Gastroesophageal sphincter (tissue), 4 donors: Measurements from ENCODE around the gene FABP2. TPM values are rescaled to one million over a fixed set of nuclear protein-coding genes. Genes with fewer than 3 reads are reported as not detected.

Experiments
- ATAC-seq: fragments of 150-250 bp; one replicate; pipeline ENCODE4 v1.9.1; 2016; ENCODE audit warnings: mild to moderate bottlenecking, moderate library complexity
- H3K27ac ChIP-seq, 4 donors: fragments of 200-600 bp; sonication (generic) in 3 of 4; 1 replicate in 3 of 4; 2 replicates in 1 of 4; pipeline ENCODE4 v1.5.1; 2016 to 2019
- H3K27me3 ChIP-seq: fragments of 200-600 bp; sonication (generic); one replicate; pipeline ENCODE4 v1.5.1; 2019
- H3K36me3 ChIP-seq, 2 donors: fragments of 200-600 bp; sonication (generic); one replicate each; pipeline ENCODE4 v1.5.1; 2019; ENCODE audit warnings: control low read depth in 1 of 2
- H3K4me1 ChIP-seq, 3 donors: fragments of 200-600 bp; sonication (generic); 1 replicate in 2 of 3; 2 replicates in 1 of 3; pipeline ENCODE4 v1.5.1; 2016 to 2019; ENCODE audit warnings: control low read depth in 2 of 3
- H3K4me3 ChIP-seq, 2 donors: fragments of 200-600 bp; sonication (generic); one replicate each; pipeline ENCODE4 v1.5.1; 2019; ENCODE audit warnings: mild to moderate bottlenecking in 1 of 2, moderate library complexity in 1 of 2
- H3K9me3 ChIP-seq, 3 donors: fragments of 200-600 bp; sonication (generic); one replicate each; pipeline ENCODE4 v1.5.1; 2017 to 2019; ENCODE audit warnings: control low read depth in 2 of 3
- CTCF ChIP-seq, 4 experiments: fragments of 200-600 bp in 2 of 4; fragments of 450-650 bp in 2 of 4; sonication (generic) in 1 of 4; IDR thresholded peaks; one replicate each; pipeline ENCODE4 v1.5.1; 2017 to 2019; ENCODE audit warnings: antibody characterized with exemption in 4 of 4, mild to moderate bottlenecking in 2 of 4, moderate library complexity in 2 of 4
- EP300 ChIP-seq: sonication (generic); formaldehyde crosslinking; IDR thresholded peaks from one replicate; pipeline ENCODE4 v1.6.1; 2017; ENCODE audit warnings: antibody characterized with exemption, mild to moderate bottlenecking
- POLR2A ChIP-seq, 2 donors: fragments of 450-650 bp; IDR thresholded peaks; one replicate each; pipeline ENCODE4 v1.6.1; 2017; ENCODE audit warnings: antibody characterized with exemption in 2 of 2, mild to moderate bottlenecking in 2 of 2, moderate library complexity in 1 of 2
- POLR2AphosphoS5 ChIP-seq: sonication (generic); formaldehyde crosslinking; IDR thresholded peaks from one replicate; pipeline ENCODE4 v1.6.1; 2017; ENCODE audit warnings: antibody characterized with exemption
- WGBS, 2 donors: methylation state at CpG; one replicate each; pipeline ENCODE4 v1.1.5; 2018; ENCODE audit warnings: low coverage in 1 of 2; 5-methylcytosine and 5-hydroxymethylcytosine counted together
- total RNA-seq, 4 donors: library from RNA; depleted of rRNA; stranded (reverse); fragments of >200 nt; gene quantifications; one replicate each; pipeline ENCODE4 v1.1.0, GENCODE V29; 2016

FABP2 gene
- total RNA-seq, 4 donors from 2014 or later: not detected

GRCh38 chr4:119307606-119308005 is 14.3 kb downstream of the FABP2 start:
- Histone ChIP-seq H3K36me3 (no peaks in the 10 kb centered on the region), H3K27me3 (no peaks in the 10 kb centered on the region), H3K4me3 (no peak overlapping the region), H3K9me3 (no peaks in the 10 kb centered on the region), H3K27ac (no peak overlapping the region), H3K4me1 (no peaks in the 10 kb centered on the region)
- ATAC-seq: no peak
- no peak for TF ChIP-seq CTCF (IDR thresholded peaks at IDR 0.05)
- TF ChIP-seq POLR2AphosphoS5: no peak
- no peak for TF ChIP-seq POLR2A (IDR thresholded peaks at IDR 0.05)
- TF ChIP-seq EP300: no peak

GRCh38 chr4:119304431-119304830 is 17.5 kb downstream of the FABP2 start:
- ATAC-seq: no peak
- no peak overlapping the region for H3K4me3 ChIP-seq
- H3K27me3 ChIP-seq: no peaks in the 10 kb centered on the region
- TF ChIP-seq POLR2A (IDR thresholded peaks at IDR 0.05): no peak
- no peak for TF ChIP-seq POLR2AphosphoS5
- TF ChIP-seq EP300: no peak
- TF ChIP-seq CTCF (IDR thresholded peaks at IDR 0.05): no peak
- no peak overlapping the region for H3K27ac ChIP-seq
- H3K36me3 ChIP-seq: no peaks in the 10 kb centered on the region
- H3K4me1 ChIP-seq: peaks cover 0 to 10% (median 0%) of the 10 kb centered on the region in 3 donors
- H3K9me3 ChIP-seq: no peaks in the 10 kb centered on the region

GRCh38 chr4:119303587-119304305 is 18.2 kb downstream of the FABP2 start:
- H3K9me3 ChIP-seq: no peaks in the 10 kb centered on the region
- no peaks in the 10 kb centered on the region for H3K36me3 ChIP-seq
- TF ChIP-seq POLR2AphosphoS5: no peak
- TF ChIP-seq CTCF (IDR thresholded peaks at IDR 0.05): no peak
- no peak for TF ChIP-seq POLR2A (IDR thresholded peaks at IDR 0.05)
- no peak for TF ChIP-seq EP300
- ATAC-seq: no peak
- no peaks in the 10 kb centered on the region for H3K27me3 ChIP-seq
- whole genome bisulfite sequencing, 2 donors: 98% methylated on average over 5 of the region's 5 CpGs; no CpG with 5 or more reads in 1 of the 2 donors
- H3K4me3 ChIP-seq: no peak overlapping the region
- peaks cover 3 to 17% (median 4%) of the 10 kb centered on the region in 3 donors for H3K4me1 ChIP-seq
- H3K27ac ChIP-seq: no peak overlapping the region

GRCh38 chr4:119302073-119302832 is 19.7 kb downstream of the FABP2 start:
- H3K27ac ChIP-seq: no peak overlapping the region
- WGBS, 2 donors: 66 to 72% methylated on average over 5 of the region's 5 CpGs
- TF ChIP-seq POLR2A (IDR thresholded peaks at IDR 0.05) (no peak), CTCF (IDR thresholded peaks at IDR 0.05) (no peak)

More at GRCh38 chr4:119302073-119302832, 19.7 kb downstream of the FABP2 start:
- Histone ChIP-seq H3K4me1 (peaks cover 6 to 32% (median 19%) of the 10 kb centered on the region in 3 donors), H3K36me3 (peaks cover 0 to 4% of the 10 kb centered on the region in 2 donors), H3K27me3 (no peaks in the 10 kb centered on the region), H3K4me3 (no peak overlapping the region), H3K9me3 (no peaks in the 10 kb centered on the region)
- no peak for ATAC-seq
